RPMI7951 (cell line): ENCODE data around the gene ADAMTS17. TPM values are rescaled to one million over a fixed set of nuclear protein-coding genes. Genes with fewer than 3 reads are reported as not detected.
"Not testable (repeated sequence)": the region's sequence is repeated elsewhere in the genome, so short reads cannot be mapped to it uniquely, and the experiment has no call there.

Experiments
- DNase-seq: peaks from one replicate; pipeline ENCODE4 v3.0.0-alpha.2; 2012; ENCODE audit warnings: low read depth
- total RNA-seq: library from RNA; depleted of rRNA; stranded (reverse); fragments of >200 nt; shearing (Covaris generic); gene quantifications from 2 replicates; pipeline ENCODE4 v1.2.3, GENCODE V29; 2014

ADAMTS17 gene
- total RNA-seq, 1 experiment from 2014 or later: 1.6 TPM

DNA sequence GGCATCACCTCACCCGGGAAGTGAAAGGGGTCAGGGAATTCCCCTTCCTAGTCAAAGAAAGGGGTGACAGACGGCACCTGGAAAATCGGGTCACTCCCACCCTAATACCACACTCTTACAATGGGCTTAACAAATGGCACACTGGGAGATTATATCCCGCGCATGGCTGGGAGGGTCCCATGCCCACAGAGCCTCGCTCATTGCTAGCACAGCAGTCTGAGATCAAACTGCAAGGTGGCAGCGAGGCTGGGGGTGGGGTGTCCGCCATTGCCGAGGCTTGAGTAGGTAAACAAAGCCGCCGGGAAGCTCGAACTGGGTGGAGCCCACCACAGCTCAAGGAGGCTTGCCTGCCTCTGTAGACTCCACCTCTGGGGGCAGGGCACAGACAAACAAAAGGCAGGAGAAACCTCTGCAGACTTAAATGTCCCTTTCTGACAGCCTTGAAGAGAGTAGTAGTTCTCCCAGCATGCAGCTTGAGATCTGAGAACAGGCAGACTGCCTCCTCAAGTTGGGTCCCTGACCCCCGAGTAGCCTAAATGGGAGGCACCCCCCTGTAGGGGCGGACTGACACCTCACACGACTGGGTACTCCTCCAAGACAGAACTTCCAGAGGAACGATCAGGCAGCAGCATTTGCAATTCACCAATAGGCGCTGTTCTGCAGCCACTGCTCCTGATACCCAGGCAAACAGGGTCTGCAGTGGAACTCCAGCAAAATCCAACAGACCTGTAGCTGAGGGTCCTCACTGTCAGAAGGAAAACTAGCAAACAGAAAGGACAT lies 257.5 kb downstream of the ADAMTS17 start:
- not testable (repeated sequence) for DNase-seq

DNA sequence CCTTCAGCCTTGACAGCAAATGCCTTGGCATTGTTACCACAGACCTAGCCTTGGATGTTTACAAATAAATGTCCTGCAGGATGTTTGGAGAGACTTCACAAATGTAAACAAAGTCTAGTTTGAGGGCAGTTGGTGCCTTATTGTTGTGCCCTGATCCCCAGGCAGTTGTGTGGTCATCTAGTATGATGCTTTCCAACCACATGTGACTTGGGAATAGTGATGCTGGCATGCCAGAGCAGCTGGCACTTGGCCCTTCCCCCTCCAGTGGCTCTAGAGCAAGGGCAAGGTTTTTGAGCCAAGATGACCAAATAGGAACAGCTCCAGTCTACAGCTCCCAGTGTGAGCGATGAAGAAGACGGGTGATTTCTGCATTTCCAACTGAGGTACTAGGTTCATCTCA lies 258.2 kb downstream of the ADAMTS17 start:
- peak; percentile 14 for DNase-seq

DNA sequence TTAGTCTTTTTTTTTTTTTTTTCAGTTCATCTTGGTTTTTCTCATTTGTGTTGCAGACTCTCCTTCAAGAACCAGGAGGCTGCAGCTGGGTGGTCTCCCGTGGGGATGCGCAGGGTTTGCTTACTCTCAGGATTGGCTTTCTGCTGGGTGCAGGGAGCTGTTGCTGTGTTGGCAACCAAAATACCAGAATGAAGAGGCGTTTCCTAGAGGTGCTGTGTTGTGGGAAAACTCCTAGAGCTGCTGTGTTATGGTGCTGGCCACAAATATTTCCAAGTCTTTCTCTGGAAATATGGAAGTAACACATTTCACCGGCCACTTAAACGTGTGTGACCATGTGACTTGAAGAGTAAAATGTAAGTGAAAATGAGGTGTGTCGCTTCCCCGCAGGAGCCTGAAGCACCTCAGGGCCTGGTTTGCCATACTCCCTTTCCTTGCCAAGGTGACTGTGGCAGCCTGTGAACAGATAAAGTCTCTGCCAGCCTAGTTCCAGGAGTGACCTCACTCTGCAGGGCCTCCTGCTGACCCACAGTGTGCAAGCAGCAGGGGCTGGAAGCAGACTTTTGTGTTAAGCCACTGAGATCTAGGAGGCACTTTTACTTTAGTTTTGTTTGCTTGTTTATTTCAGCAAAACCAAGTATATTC lies 258.9 kb downstream of the ADAMTS17 start:
- no peak for DNase-seq

DNA sequence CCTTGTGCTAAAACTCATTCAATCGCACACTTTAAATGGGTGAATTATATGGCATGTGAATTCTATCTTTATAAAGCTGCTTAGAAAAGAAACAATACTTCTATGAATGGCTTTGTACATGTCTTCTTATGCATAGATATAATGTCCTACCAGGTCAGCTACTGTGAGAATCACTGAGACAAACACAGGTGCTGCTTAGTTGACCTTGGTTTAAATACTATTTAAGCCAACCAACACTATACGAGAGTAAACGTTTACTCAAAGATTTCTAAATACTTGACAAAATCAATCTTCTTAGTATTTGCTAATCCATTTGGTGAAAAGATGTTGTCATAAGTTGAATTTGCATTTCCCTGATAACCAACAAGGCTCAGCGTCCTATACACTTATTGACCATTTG lies 260.3 kb downstream of the ADAMTS17 start:
- no peak for DNase-seq

DNA sequence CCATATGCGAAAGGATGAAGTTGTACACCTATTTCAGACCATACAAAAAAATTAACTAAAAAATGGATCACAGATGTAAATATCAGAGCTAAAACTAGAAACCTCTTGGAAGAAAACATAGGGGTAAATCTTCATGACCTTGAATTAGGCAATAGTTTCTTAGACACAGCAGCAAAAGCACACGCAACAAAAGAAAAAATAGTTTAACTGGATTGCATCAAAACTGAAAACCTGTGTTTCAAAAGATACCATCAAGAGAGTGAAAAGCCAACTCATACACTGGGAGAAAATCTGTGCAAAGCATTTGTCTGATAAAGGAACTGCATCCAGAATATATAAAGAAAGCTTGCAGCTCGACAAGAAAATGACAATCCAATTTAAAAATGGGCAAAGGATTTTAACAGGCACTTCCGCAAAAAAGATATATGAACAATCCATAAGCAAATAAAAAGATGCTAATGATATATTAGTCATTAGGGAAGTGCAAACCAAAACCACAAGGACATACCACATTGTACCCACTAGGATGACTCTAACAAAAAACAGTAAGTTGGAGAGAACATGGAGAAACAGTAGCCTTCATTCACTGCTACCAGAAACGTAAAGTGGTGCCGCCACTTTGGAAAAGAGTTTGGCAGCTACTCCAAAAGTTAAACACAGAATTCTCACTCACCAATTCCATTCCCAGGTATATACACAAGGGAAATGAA lies 263.1 kb downstream of the ADAMTS17 start:
- DNase-seq: peak; percentile 55

DNA sequence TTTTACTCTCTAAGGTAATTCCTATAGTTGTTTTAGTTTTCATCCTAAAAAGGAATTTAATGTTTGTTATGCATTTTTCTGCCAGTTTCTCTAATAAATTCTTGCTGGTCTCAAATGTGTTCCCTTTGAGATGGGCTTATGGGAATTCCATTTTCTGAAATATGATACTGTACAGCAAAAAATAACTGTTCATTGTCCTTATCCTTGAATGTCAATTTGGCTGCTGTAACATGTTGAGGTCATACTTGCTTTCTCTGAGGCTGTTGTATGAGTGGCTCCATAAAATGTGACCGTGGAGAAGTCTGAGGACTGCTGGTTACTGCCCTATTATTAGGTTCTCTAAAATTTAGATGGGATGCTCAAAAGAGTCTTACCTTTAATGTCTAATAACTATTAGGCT lies 266.5 kb downstream of the ADAMTS17 start:
- no peak for DNase-seq

DNA sequence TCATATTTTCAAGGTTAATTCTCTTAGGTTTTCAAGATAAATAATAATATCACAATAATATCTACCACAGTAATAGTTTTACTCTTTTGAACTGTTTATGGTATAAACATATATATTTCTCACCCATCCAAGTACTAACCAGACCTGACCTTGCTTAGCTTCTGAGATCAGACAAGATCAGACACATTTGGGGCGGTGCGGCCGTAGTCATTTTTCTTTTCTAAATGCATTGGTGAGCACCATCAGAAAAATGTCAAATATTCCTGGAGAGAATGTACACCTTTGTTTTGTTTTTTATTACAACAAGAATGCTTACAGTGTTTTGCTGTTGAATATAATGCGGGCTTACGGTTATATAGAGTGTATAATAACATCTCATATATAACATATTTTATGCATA lies 267.8 kb downstream of the ADAMTS17 start:
- no peak for DNase-seq

DNA sequence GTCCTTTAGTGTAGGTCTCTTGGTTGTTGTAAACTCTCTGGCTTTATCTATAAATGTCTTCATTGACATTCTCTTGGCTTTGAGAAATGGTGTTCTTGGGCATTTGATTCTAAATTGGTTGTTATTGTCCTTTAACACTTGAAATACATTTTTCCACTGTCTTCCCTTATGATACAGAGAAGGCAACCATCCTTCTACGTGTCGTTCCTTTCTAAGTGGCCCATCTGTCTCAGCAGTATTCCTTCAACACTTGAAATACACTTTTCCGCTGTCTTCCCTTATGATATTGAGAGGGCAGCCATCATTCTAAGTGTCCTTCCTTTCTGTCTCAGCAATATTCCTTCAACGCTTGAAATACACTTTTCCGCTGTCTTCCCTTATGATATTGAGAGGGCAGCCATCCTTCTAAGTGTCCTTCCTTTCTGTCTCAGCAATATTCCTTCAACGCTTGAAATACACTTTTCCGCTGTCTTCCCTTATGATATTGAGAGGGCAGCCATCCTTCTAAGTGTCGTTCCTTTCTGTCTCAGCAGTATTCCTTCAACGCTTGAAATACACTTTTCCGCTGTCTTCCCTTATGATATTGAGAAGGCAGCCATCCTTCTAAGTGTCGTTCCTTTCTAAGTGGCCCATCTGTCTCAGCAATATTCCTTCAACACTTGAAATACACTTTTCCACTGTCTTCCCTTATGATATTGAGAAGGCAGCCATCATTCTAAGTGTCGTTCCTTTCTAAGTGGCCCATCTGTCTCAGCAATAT lies 275.1 kb downstream of the ADAMTS17 start:
- not testable (repeated sequence) for DNase-seq

DNA sequence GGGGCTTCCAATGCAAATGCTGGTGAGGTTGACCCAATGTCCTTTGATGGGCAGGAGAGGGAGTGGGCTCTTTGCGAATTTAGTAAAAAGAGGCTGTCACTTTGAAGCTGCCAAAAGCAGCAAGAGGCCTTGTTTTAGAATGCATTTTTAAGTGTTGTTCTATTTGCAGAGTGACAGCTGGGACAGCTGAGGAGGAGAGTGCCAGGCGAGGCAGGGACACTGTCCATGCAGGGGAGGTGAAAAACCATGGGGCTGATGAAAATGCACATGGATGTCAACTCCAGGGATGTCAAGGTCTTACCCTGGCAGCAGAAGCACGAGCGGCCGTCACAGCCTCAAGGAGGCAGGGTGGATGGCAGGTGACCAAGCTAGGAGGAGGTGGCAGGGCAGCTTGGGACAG lies 279.8 kb downstream of the ADAMTS17 start:
- DNase-seq: no peak

DNA sequence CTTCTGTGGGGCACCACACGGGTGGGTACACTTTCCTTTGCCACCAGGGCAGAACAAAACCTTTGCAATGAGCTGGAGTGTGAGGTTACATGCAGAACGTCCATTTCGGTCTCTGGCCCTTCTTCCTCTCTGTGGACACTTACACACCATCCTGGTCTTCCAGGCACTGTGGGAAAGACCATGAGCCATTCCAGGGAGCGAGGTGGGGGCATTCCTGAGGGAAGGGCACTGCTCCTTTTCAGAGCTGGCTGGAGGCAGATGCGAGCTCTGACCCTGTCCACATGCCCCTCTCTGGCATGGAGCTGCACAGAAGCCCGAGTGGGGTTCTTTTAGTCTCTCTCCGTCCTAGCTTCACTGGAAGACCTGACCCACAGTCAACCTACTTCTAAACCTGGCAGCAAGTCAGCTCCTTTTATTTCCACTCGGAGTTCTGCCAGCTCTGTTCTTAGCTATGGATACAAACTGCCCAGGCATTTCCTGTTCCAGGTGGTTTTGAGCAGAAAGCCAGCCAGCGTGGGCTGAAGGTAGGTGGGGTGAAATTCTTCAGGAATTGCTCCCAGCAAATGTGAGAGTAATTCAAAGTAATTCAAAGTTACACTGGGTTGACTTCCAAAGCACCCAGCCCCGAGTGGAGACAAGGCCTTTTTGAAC lies 281.4 kb downstream of the ADAMTS17 start:
- DNase-seq: no peak

DNA sequence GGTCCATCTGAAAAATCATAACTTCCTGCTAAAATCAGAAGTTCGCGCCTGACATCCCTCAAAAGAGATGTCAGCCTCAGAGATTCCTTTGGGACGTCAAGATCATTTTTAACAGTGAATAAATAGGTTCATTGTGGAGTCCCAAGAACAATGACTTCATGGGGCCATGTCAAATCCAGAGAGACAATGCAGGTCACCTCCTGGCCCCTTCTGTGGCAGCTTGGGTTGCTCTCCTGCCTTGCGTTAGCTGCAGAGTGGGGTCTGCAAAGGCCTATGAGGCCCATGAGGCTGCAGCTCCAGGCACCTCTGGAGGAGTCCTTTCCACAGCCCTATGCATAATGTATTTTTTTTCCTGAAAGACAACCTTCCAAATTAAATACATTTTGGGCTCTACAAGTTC lies 282.3 kb downstream of the ADAMTS17 start:
- no peak for DNase-seq

DNA sequence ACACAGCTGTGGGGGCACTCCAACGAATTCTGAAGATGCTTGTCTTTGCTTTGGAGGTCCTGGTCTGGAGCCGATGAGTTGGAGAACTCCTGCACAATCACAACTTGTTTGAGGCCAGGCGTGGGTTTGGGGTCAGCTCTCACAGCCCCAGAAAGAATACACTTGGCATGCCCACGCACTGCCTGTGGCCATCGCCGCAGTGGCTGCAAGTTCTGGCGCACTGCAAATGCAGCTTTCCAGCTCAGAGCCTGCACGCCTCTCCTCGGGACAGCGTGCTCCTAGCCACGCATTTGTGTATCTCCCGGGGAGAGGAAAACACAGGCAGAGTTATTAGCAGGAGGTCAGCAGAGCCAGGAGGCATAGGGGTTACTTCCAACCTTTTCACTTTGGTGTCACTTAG lies 282.7 kb downstream of the ADAMTS17 start:
- no peak for DNase-seq

DNA sequence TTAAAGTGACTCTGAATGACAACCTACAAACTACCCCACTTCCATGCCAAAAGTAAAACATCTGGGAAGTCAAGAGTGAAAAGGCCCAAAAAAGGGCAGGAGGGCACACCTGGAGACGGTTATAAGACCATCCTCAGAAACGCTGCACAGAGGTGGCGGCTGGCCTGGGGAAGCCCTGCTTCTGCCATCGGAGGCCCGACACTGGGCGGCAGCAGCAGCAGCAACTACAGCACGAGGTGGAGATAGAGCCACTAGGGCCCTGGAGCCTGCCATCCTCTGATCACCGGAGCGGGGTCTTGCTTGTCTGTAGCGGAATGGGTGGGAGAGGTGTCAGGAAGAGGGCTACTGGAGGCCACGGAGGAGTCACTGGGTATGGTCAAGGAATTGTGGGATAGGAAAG lies 283.3 kb downstream of the ADAMTS17 start:
- DNase-seq: no peak

DNA sequence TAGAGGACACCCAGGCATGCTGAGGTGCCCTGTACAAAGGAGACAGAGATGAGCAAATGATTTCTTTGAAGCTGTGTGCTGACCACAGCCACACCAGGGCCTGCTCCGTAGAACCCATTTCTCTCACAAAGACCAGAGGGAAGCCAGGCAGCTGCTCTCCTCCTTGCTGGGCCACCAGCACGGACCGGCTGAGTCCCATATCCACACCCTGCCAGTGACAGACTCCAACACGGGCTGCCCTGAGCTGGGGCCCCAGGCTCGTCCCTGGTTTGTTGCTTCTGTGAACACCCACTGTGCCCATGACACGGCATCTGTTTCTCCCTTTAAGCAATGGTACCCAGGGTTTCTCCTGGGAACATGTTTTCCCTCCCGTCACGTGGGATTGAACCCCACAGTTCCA lies 284.5 kb downstream of the ADAMTS17 start:
- no peak for DNase-seq

DNA sequence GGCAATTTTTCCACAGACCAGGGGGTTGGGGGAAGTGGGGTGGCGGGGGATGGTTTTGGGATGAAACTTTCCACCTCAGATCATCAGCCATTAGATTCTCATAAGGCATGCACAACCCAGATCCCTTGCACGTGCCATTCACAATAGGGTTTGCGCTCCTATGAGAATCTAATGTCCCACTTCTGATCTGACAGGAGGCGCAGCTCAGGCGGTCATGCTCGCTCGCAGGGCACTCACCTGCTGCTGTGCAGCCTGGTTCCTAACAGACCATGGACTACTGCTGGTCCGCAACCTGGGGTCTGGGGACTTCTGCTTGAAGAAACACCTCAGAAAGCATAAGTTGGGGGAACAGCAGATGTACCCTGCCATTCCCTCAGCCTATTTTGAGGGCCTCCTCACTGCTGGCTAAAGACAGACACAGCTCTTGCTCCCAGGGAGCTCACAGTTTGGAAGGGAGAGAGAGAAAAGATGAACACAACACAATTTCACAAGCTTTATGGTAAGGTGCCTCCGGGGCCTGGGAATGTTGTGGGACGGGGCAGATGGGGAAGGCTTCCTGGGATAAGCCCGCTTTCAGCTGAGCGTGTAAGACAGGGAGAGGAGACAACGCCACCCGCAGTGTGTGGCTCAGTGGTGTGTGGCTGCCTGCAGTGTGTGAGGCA lies 285.2 kb downstream of the ADAMTS17 start:
- no peak for DNase-seq

DNA sequence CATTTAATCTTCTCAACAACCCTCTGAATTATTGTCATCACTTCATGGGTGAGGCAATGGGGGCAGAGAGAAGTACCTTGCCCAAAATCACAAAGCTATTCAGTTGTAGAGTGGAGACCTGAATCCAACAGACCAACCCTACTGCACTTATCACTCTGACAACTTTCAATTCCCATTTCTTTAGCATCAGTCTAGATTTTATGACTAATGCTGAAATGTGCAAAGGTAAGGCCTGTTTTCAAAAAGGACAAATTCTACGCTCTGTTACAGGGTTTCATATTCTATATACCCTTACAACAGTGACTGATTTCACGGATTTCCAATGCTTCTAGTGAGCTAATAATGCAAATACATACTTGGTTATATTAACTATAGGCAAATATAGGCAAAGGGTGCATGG lies 286.0 kb downstream of the ADAMTS17 start:
- DNase-seq: no peak

DNA sequence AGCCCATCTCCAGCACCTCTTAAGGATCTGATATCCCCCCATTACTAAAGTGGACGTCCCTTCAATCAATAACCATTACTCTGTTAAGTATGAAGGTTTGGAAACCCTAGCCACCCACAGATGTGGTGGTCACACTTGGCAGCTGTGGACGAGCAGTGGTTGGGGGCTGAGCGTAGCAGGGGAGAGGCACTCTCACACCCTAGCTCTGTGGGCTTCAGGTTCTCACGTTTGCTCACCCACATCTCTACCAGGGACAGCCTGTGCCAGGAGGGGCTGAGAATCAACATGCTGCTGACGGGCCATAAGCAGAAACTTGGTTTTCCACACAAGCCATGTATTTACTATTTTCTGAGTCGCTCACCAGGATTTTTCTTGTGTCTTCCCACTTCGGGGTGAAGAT lies 287.2 kb downstream of the ADAMTS17 start:
- no peak for DNase-seq

DNA sequence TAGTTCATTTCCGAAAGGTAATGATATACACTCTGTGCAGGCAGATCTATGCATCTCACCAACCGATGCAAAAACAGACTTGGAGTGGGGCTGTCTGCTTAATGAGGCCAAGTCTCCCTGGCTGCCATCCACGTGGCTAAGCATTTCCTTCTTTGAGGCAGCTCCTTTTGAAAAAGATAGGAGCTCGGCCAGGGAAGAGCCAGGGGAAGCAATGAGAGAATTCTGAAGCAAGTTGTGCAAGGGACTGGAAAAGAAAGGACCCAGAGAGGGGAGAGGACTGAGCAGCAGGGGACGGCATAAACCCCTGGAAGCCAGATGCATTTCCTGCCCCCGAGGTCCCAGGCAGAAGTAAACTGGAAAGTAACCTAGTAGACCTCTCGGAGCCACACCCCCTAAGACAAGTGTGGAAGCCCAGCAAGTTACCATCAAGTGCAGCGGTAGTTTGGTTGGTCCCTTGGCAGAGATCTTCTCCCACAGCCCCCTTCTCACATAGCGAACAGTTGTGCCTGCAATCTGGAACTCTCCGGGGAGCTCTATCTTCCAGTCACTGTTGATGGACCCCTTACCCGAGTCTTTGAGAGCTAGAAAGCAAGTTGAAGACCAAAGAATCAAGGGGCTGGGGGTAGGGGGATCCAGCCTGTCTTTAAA lies 288.2 kb downstream of the ADAMTS17 start:
- DNase-seq: no peak

DNA sequence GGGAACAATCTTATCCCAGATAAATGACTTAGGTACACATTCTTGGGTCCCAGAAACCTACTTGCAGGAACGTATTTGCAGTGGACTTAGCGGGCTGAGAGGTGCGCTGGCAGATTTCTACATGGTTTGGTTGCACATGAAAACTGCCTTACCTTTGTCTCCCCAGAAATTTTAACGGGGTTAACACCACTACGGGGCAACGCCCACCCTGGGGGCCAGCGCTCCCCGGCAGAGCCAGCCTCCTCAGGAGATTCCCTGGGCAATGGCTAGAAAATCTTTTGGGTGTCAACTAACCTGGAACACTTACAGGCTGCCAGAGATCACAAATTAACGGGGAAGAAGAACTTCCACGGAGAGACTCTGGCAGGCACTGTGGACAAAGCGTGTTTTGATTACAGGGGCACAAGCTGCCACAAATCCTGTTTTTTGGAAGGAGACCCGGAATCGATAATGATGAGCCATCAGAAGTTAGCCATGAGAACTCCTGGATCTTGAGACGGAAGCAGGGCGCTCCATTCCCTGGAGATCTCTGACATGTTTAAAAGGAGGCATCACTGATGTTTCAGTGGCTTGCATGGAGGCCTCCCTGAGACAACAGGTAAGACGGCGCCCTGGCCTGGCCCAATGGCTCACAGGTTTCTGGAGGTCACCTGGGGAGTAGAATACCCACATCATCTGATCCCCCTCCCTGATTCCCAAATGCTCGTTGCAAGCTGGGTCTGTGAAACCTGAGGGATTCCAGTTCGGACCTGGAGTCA lies 288.9 kb downstream of the ADAMTS17 start:
- DNase-seq: no peak
